ENCODE measurements around the gene CCDC188.
A peak's percentile ranks its signal among the peaks of the same experiment; 100 is the strongest.

Gene CCDC188

DNA sequence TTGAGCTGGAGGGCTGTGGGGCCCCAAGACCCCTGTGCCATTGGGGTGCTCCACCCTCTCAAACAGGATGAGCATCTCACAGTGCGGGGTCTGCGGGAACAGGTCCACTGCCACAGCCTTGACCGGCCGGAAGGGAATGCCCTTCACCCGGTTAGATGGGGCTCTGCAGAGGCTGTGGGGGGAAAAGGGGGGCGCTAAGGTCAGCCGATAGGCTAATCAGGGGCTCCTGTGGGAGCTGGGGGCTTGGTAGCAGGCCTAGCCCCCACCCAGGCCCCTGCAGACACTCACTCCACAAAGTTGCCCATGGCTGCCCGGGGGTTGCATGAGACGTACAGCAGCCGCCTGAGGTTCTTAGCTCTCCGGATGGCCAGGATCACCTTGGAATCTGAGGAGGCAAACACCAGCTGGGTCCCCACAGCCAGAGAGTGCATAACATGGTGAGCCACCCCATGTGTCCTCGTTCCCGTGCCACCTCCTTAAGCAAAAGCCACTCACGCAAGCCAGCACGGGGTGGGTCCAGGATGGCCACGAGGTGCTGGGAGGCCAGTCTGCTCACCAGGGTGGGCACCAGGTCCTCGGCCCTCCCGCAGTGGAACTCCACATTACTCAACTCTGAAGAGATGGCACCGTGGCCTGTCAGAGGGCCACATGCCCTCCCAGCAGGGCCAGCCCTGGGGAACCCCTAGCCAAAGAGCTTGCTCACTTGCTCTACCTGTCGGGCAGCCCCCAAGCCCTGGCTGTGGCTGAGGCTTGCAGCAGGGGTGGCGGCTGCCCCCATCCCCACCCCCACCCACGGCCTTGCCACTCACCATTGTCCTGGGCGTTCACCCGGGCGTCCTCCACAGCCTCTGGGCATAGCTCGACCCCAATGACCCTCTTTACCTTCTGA is 38.0 kb downstream of the CCDC188 start:
- no peak overlapping the region for H3K9ac ChIP-seq (ENCODE audit: low read length)

DNA sequence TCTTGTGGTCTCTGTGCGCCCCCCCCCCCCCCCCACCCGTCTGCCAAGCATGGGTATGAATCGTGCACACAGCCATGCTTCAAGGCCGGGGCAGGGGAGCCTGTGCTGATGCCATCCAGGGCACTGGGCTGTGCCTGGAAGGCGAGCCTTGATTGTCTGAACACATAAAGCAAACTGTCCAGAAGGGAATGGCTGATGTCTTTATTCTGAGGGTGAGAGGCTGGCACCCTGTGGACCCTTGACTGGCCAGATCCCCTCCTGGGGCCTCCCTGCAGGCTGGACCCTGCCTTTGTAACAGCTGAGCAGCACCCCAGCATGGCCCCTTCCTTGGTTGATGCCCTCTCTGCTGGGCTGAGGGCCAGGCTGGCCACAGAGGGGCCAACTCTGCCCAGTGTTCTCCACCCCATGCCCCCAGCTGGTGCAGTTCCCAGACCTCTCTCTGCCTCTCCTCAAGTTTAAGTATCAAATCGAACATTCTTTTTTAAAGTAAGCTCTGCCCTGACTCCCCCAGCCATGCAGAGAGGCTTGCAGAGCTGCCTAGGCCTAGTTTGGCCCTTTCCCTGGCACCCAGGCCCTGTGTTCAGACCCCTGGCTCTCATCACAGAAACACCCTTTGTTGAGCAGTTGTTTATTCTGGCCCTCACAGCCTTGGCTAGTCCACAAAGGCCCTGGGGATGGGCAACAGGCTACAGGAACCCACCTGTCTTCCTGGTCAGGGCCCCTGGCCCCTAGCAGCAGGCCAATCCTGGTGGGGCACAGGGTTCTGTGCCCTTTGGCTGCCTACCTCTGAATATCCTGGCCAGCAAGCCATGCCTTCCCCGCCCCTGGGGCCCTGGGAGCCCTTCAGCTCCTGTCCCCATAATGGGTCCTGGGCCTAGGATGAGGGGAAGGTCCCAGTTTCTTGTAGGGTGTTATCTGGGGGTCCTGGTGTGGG is 38.9 kb downstream of the CCDC188 start:
- Histone ChIP-seq H3K4me2 (ENCODE audit: low read length) (no peak overlapping the region), H3K79me2 (ENCODE audit: insufficient read depth, low read length) (peaks cover 12% of the 10 kb centered on the region; the same call in 1 of the 2 replicates), H3K27me3 (ENCODE audit: insufficient read depth, low read length) (no peaks in the 10 kb centered on the region), H3K4me3 (ENCODE audit: low read depth, low read length, poor library complexity, severe bottlenecking) (no peak overlapping the region), H3K4me1 (ENCODE audit: insufficient read depth, low read length, severe bottlenecking) (peaks cover 27% of the 10 kb centered on the region), H3F3A (ENCODE audit: insufficient read depth, low read length) (peaks cover 6% of the 10 kb centered on the region; the same call in 1 of the 2 replicates), H3K27ac (ENCODE audit: low read depth, low read length, poor library complexity, severe bottlenecking) (peak overlapping the region; percentile 72), H3K36me3 (ENCODE audit: insufficient read depth, low read length) (peaks cover 88% of the 10 kb centered on the region), H4K20me1 (ENCODE audit: insufficient read depth, low read length) (no peaks in the 10 kb centered on the region), H2AFZ (ENCODE audit: low read length) (no peak overlapping the region), H3K9me2 (ENCODE audit: low read depth, low read length) (no peaks in the 10 kb centered on the region), H3K9me3 (ENCODE audit: low read length) (no peaks in the 10 kb centered on the region), H3K9ac (ENCODE audit: low read length) (peak overlapping the region; percentile 37; the same call in 1 of the 2 replicates)
- TF ChIP-seq, protein P1, sequence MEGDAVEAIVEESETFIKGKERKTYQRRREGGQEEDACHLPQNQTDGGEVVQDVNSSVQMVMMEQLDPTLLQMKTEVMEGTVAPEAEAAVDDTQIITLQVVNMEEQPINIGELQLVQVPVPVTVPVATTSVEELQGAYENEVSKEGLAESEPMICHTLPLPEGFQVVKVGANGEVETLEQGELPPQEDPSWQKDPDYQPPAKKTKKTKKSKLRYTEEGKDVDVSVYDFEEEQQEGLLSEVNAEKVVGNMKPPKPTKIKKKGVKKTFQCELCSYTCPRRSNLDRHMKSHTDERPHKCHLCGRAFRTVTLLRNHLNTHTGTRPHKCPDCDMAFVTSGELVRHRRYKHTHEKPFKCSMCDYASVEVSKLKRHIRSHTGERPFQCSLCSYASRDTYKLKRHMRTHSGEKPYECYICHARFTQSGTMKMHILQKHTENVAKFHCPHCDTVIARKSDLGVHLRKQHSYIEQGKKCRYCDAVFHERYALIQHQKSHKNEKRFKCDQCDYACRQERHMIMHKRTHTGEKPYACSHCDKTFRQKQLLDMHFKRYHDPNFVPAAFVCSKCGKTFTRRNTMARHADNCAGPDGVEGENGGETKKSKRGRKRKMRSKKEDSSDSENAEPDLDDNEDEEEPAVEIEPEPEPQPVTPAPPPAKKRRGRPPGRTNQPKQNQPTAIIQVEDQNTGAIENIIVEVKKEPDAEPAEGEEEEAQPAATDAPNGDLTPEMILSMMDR (IDR thresholded peaks at IDR 0.05; ENCODE audit: low read length) = no peak
- TF ChIP-seq EZH2 (IDR thresholded peaks at IDR 0.05; ENCODE audit: borderline replicate concordance, low read length) = no peak

More for the DNA sequence above, 38.0 kb downstream of the CCDC188 start:
- no peaks in the 10 kb centered on the region for H3K9me3 ChIP-seq (ENCODE audit: low read length)
- TF ChIP-seq, protein P1 (IDR thresholded peaks at IDR 0.05; ENCODE audit: low read length) = no peak
- TF ChIP-seq EZH2 (IDR thresholded peaks at IDR 0.05; ENCODE audit: borderline replicate concordance, low read length) = no peak
- no peaks in the 10 kb centered on the region for H3K27me3 ChIP-seq (ENCODE audit: insufficient read depth, low read length)
- peaks cover 15% of the 10 kb centered on the region for H3K79me2 ChIP-seq (ENCODE audit: insufficient read depth, low read length)
- no peak overlapping the region for H3K4me3 ChIP-seq (ENCODE audit: low read depth, low read length, poor library complexity, severe bottlenecking)
- H2AFZ ChIP-seq (ENCODE audit: low read length) = no peak overlapping the region
- H4K20me1 ChIP-seq (ENCODE audit: insufficient read depth, low read length) = no peaks in the 10 kb centered on the region
- H3K27ac ChIP-seq (ENCODE audit: low read depth, low read length, poor library complexity, severe bottlenecking) = peak overlapping the region; percentile 72
- no peak overlapping the region for H3K4me2 ChIP-seq (ENCODE audit: low read length)
- H3K9me2 ChIP-seq (ENCODE audit: low read depth, low read length) = no peaks in the 10 kb centered on the region
- peaks cover 27% of the 10 kb centered on the region for H3K4me1 ChIP-seq (ENCODE audit: insufficient read depth, low read length, severe bottlenecking)
- H3F3A ChIP-seq (ENCODE audit: insufficient read depth, low read length) = peaks cover 6% of the 10 kb centered on the region; the same call in 1 of the 2 replicates
- peaks cover 81% of the 10 kb centered on the region for H3K36me3 ChIP-seq (ENCODE audit: insufficient read depth, low read length)

DNA sequence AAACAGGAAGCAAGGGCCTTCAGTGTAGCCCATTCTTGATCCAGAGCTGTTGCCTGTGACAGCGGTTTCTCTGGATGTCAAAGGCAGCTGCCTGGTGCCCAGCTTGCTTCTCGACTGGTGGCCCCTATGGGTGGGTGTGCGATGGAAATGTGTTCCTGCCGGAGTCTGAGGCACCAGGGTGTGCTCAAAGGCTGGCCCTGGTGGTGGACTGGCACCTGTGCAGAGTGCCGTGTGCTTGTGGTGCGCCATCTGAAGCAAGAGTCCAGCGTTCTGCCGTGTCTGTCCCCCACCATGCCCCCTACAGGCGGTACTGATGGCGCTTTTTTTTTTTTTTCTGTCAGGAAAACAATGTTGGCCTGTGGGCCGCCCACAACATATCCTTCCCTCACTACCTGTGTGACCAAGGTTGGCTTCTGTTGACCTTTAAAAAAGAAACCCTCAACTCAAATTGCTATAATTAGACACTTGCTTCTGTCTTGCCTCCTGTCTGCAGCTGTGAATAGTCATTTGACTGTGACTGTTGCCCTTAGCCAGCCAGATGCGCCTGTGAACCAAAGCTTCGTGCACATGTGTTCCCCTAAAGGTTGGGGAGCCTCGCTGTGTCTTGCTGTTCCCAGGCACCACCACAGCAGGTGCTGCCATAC is 39.7 kb downstream of the CCDC188 start:
- Histone ChIP-seq H3K36me3 (ENCODE audit: insufficient read depth, low read length) (peaks cover 96% of the 10 kb centered on the region), H4K20me1 (ENCODE audit: insufficient read depth, low read length) (no peaks in the 10 kb centered on the region), H3K27me3 (ENCODE audit: insufficient read depth, low read length) (no peaks in the 10 kb centered on the region), H3K4me1 (ENCODE audit: insufficient read depth, low read length, severe bottlenecking) (peaks cover 26% of the 10 kb centered on the region), H3K27ac (ENCODE audit: low read depth, low read length, poor library complexity, severe bottlenecking) (peak overlapping the region; percentile 72), H3K4me2 (ENCODE audit: low read length) (no peak overlapping the region), H3K9ac (ENCODE audit: low read length) (no peak overlapping the region), H3K79me2 (ENCODE audit: insufficient read depth, low read length) (peaks cover 5% of the 10 kb centered on the region; the same call in 1 of the 2 replicates), H3K9me3 (ENCODE audit: low read length) (no peaks in the 10 kb centered on the region), H3K9me2 (ENCODE audit: low read depth, low read length) (no peaks in the 10 kb centered on the region), H3K4me3 (ENCODE audit: low read depth, low read length, poor library complexity, severe bottlenecking) (no peak overlapping the region), H3F3A (ENCODE audit: insufficient read depth, low read length) (peaks cover 6% of the 10 kb centered on the region; the same call in 1 of the 2 replicates), H2AFZ (ENCODE audit: low read length) (no peak overlapping the region)
- no peak for TF ChIP-seq EZH2 (IDR thresholded peaks at IDR 0.05; ENCODE audit: borderline replicate concordance, low read length)
- TF ChIP-seq, protein P1 (IDR thresholded peaks at IDR 0.05; ENCODE audit: low read length) = peak; percentile 68

Measured in OCI-LY1 (cell line).